Activated CD4-positive, alpha-beta memory T cell treated with anti-CD3 and anti-CD28 coated beads for 36 hours (primary cell): ENCODE measurements around the gene ZMIZ1. TPM values are rescaled to one million over a fixed set of nuclear protein-coding genes. Genes with fewer than 3 reads are reported as not detected.

Source experiments
- CTCF ChIA-PET: fragments of 350-600 bp; sonication (Branson Sonifier 250); formaldehyde crosslinking; loops from one replicate; lab custom pipeline; 2021; ENCODE audit warnings: antibody characterized with exemption, inconsistent platforms; lab: Charles Lee
- POLR2A ChIA-PET: fragments of 350-600 bp; sonication (Branson Sonifier 250); formaldehyde crosslinking; loops from one replicate; lab custom pipeline; 2021; ENCODE audit warnings: antibody characterized with exemption; lab: Charles Lee
- DNase-seq: peaks from one replicate; pipeline ENCODE4 v3.0.0-alpha.2; 2020
- H3K27ac Mint-ChIP-seq: one replicate; pipeline ENCODE4 v1.8.0; 2021; ENCODE audit warnings: mixed read lengths
- H3K27me3 Mint-ChIP-seq: one replicate; pipeline ENCODE4 v1.8.0; 2021; ENCODE audit warnings: mixed read lengths
- H3K36me3 Mint-ChIP-seq: one replicate; pipeline ENCODE4 v1.8.0; 2021; ENCODE audit warnings: mixed read lengths
- H3K4me1 Mint-ChIP-seq: one replicate; pipeline ENCODE4 v1.8.0; 2021; ENCODE audit warnings: low read depth, mixed read lengths
- H3K4me3 Mint-ChIP-seq: one replicate; pipeline ENCODE4 v1.8.0; 2021; ENCODE audit warnings: mild to moderate bottlenecking, mixed read lengths
- H3K9me3 Mint-ChIP-seq: one replicate; pipeline ENCODE4 v1.8.0; 2021; ENCODE audit warnings: mixed read lengths
- intact Hi-C: fragments of 100-400 bp; cut with micrococcal nuclease; formaldehyde crosslinking; loops from one replicate; pipeline ENCODE4 v1.15.1; 2023
- total RNA-seq, 2 experiments: library from RNA; stranded (reverse); gene quantifications; one replicate each; pipeline ENCODE4 v1.2.3, GENCODE V29; 2021

The ZMIZ1 gene
- total RNA-seq, 2 experiments from 2014 or later: 28.5 to 29.2 TPM

DNA sequence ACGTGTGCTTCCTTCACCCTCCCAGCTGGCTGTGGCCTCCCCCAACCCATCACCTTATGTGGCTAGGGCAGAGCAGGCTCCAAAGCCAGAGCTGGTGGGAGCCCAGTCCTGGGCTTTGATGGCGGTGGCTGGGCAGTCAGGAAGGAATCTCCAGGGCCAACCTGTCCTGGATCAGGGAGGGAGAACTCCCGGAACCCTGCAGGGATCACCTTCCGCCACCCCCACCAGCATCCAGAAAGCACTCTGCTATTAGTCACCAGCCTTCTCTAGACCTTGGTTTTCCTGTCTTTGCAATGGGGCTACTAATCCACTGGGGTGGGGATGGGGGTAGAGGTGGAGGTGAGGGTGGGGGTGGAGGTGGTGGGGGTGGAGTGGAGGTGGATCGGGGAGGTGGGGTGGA lies 139.0 kb downstream of the ZMIZ1 start:
- no peak for DNase-seq
- ChIA-PET POLR2A (no interaction called here), CTCF (interaction anchor here (1.6 kb wide), 1 partner anchor 12 kb away, joined by 6 read pairs; no protein-coding TSS in a partner anchor)
- Mint-ChIP-seq H3K4me3 (no peak overlapping the region), H3K27me3 (no peaks in the 10 kb centered on the region), H3K9me3 (no peaks in the 10 kb centered on the region), H3K36me3 (no peaks in the 10 kb centered on the region), H3K4me1 (no peaks in the 10 kb centered on the region), H3K27ac (no peak overlapping the region)
- intact Hi-C loops: no loop called here

DNA sequence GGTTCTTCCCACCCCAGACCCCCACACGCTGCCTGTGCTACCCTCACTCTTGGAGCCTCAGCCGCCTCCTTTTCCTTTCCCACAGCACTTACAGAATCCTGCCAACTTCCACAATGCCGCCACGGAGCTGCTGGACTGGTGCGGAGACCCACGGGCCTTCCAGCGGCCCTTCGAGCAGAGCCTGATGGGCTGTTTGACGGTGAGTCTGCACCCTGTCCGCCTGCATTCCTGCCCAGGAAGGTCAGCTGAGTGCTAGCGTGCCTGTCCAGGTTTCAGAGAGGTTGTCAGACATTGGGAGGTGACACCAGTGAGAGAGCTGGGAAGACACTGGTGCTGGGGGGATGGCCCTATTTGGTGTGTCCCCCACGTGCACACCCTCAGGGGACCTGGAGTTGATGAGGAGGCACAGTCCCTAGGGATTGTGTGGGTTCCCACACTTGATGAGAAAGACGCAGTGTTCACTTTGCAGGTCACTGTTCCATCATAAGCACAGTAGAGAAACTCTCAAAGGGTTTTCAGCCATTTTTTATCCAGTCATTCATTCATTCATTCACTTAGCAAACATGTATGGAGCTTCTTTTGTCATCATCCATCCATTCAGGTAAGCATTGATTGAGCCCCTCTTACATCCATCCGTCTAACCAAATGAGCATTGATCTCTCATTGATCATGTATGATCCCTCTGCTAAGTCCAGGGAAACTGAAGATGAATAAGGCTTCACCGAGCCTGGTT lies 139.7 kb downstream of the ZMIZ1 start:
- Mint-ChIP-seq H3K36me3 (no peaks in the 10 kb centered on the region), H3K27ac (no peak overlapping the region), H3K9me3 (no peaks in the 10 kb centered on the region), H3K4me1 (no peaks in the 10 kb centered on the region), H3K4me3 (no peak overlapping the region), H3K27me3 (no peaks in the 10 kb centered on the region)
- POLR2A ChIA-PET: no interaction called here
- CTCF ChIA-PET: interaction anchor here (1.6 kb wide), 1 partner anchor 13 kb away, joined by 6 read pairs; no protein-coding TSS in a partner anchor
- intact Hi-C loops: no loop called here
- no peak for DNase-seq

DNA sequence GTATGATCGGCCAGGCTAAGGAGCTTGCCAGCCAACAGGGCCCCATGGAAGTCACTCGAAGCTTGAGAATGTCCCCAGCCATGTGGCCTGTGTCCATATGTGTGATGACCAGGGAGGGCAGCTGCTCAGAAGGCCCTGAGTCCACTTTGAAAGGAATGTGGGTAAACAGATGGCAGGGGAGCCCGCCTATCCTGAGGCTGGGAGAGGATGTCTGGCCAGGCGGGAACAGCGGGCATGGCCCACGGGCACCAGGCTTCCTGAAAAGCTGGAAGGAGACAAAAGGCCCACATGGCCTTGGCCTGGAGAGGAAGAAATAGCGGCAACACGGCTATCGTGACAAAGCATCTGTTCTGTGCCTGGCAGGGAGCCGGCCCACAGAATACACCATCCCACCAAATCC lies 140.6 kb downstream of the ZMIZ1 start:
- no peak overlapping the region for H3K27ac Mint-ChIP-seq
- no peaks in the 10 kb centered on the region for H3K36me3 Mint-ChIP-seq
- CTCF ChIA-PET: no interaction called here
- no peak for DNase-seq
- POLR2A ChIA-PET: no interaction called here
- intact Hi-C loops: no loop called here
- no peaks in the 10 kb centered on the region for H3K9me3 Mint-ChIP-seq
- H3K4me3 Mint-ChIP-seq: no peak overlapping the region
- no peaks in the 10 kb centered on the region for H3K4me1 Mint-ChIP-seq
- H3K27me3 Mint-ChIP-seq: no peaks in the 10 kb centered on the region

DNA sequence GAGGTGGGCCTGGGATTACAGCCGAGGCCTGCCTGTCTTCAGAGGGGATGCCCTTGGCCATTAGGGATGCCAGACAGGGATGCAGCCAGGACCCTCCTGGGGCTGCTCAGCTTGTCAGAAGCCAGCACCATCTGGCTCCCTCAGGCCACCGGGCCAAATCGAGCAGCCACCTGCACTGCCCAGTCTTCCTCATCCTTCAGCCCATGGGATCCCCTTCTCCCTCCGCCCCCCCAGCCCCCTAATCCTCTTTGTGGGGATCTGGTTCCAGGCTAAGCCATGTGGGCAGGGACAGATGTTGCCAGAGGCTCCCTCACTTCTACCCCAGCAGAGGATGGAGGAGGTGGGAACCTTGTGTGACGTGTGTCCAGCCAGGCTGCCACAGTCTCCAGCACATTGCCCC lies 141.1 kb downstream of the ZMIZ1 start:
- no peak overlapping the region for H3K27ac Mint-ChIP-seq
- POLR2A ChIA-PET: no interaction called here

DNA sequence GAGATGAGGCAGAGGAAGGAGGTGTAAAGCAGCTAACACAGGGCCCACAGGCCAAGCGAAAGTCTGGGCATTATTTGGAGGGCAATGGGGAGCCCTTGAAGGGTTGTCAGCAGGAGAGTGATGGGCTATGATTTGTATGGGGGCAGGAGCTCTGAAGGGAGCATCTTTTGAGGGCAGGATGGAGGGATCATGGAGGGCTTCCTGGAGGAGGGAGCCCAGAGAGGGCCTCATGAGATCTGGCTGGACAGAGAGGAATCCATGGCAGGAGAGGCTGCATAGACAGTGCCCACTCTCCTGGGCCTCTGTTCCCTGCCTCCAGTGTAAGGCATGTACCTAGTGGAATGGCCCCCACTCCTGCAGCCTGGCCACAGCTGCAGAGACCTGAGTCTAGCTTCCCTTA lies 141.9 kb downstream of the ZMIZ1 start:
- no peak overlapping the region for H3K27ac Mint-ChIP-seq
- H3K4me1 Mint-ChIP-seq: no peaks in the 10 kb centered on the region
- no peaks in the 10 kb centered on the region for H3K36me3 Mint-ChIP-seq
- no peaks in the 10 kb centered on the region for H3K27me3 Mint-ChIP-seq
- no peak for DNase-seq
- no peak overlapping the region for H3K4me3 Mint-ChIP-seq
- no peaks in the 10 kb centered on the region for H3K9me3 Mint-ChIP-seq
- intact Hi-C loops: no loop called here
- ChIA-PET CTCF (interaction anchor here (0.9 kb wide), 1 partner anchor 13 kb away, joined by 4 read pairs; no protein-coding TSS in a partner anchor), POLR2A (no interaction called here)

More for the DNA sequence above, 141.1 kb downstream of the ZMIZ1 start:
- H3K9me3 Mint-ChIP-seq: no peaks in the 10 kb centered on the region
- CTCF ChIA-PET: no interaction called here
- no peak overlapping the region for H3K4me3 Mint-ChIP-seq
- H3K36me3 Mint-ChIP-seq: no peaks in the 10 kb centered on the region
- intact Hi-C loops: no loop called here
- no peaks in the 10 kb centered on the region for H3K4me1 Mint-ChIP-seq
- DNase-seq: no peak
- no peaks in the 10 kb centered on the region for H3K27me3 Mint-ChIP-seq

DNA sequence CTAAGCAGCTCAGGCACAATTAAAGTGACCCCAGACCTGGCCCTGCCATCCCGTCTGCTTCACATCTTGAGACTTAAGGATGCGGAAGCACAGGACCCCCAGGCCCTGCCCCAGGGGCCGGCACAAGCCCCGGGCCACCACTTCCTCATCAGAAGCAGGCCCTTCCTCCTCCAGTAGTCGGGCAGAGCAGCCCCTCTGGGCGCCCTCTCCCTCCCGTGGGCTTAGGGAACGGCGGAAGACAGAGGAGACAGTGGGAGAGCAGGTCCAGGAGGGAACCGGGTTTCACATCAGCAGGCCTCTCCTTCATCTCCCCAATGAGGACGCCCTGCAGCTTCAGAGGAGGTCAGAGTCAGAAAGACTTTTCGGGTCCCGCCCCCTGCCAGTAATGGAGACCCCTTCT lies 142.8 kb downstream of the ZMIZ1 start:
- Mint-ChIP-seq H3K9me3 (no peaks in the 10 kb centered on the region), H3K27me3 (no peaks in the 10 kb centered on the region), H3K36me3 (no peaks in the 10 kb centered on the region), H3K4me3 (no peak overlapping the region), H3K4me1 (no peaks in the 10 kb centered on the region), H3K27ac (no peak overlapping the region)
- intact Hi-C loops: no loop called here
- DNase-seq: no peak
- ChIA-PET CTCF (no interaction called here), POLR2A (no interaction called here)

DNA sequence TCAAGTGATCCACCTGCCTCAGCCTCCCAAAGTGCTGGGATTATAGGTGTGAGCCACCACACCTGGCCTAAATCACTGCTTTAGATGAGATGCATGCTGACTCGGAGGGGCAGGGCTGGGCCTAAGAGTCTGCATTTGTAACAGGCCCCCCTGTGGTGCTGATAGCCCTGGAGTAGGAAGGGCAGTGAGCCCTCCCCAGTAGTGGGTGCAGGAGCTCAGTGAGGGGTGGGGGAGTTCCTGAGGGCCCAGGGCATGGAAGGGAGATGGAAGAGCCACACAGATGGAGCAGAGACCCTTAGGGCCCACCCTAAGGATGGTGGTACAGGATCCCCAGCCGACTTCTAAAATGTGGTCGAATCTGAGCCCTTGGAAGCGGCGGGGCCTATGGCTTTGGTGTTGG lies 146.8 kb downstream of the ZMIZ1 start:
- intact Hi-C loops: no loop called here
- ChIA-PET POLR2A (no interaction called here), CTCF (no interaction called here)
- DNase-seq: no peak
- H3K9me3 Mint-ChIP-seq: no peaks in the 10 kb centered on the region
- H3K4me1 Mint-ChIP-seq: no peaks in the 10 kb centered on the region
- H3K36me3 Mint-ChIP-seq: no peaks in the 10 kb centered on the region
- no peak overlapping the region for H3K27ac Mint-ChIP-seq
- no peaks in the 10 kb centered on the region for H3K27me3 Mint-ChIP-seq
- H3K4me3 Mint-ChIP-seq: no peak overlapping the region

DNA sequence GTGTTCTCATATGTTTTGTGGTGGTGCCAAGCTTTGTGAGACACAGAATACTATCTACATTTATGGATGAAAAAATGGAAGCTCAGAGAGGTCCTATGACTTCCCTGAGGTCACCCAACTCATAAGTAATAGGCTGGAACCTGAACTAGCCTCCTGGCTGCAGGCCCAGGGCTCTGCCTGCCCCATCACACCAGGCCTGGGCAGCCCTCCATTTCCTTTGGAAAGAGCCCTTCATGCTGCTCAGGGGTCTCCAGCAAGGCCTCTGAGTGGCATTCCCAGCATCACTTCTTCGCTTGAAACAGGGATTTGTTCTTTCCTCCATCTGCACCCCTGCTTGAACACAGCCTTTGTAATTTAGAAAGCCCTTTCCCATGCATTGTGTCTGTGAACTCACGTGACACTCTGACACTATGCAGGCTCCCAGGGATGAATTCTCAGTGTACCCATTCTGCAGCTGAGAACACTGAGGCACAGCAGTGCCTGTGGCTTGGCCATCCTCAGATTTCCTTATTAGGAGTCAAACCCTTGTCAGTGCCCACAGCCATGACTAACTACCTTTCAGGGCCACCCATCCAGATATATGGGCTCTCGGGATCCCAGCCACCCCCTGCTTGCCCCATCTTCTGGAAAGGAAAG lies 150.7 kb downstream of the ZMIZ1 start:
- H3K4me1 Mint-ChIP-seq: no peaks in the 10 kb centered on the region
- no peak overlapping the region for H3K27ac Mint-ChIP-seq
- intact Hi-C loops: no loop called here
- no peaks in the 10 kb centered on the region for H3K9me3 Mint-ChIP-seq
- H3K36me3 Mint-ChIP-seq: no peaks in the 10 kb centered on the region
- H3K27me3 Mint-ChIP-seq: no peaks in the 10 kb centered on the region
- ChIA-PET POLR2A (no interaction called here), CTCF (no interaction called here)
- no peak overlapping the region for H3K4me3 Mint-ChIP-seq
- no peak for DNase-seq

DNA sequence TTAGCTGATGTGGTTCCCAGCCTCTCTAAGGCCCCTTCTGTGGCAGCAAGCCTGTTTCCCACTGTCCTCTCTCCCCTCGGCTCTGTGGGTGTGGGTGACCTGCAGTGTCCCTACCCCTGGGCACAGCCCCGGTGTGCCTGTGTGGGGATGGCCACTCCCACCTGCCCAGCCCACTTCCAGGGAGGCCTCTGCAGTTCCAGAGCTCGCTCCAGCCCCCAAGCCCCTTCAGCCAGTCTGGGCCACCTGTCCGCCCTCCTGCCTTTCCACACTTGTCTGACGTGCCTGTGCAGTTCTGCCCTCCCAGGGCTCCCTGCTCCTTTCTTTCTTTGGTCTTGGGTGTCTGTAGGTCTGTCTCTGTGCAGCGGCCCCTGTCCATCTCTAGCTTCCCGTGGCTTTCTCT lies 151.5 kb downstream of the ZMIZ1 start:
- Mint-ChIP-seq H3K27me3 (no peaks in the 10 kb centered on the region), H3K36me3 (no peaks in the 10 kb centered on the region), H3K4me1 (no peaks in the 10 kb centered on the region), H3K27ac (no peak overlapping the region), H3K9me3 (no peaks in the 10 kb centered on the region), H3K4me3 (no peak overlapping the region)
- POLR2A ChIA-PET: interaction anchor here (0.7 kb wide), 1 partner anchor 44 kb away, joined by 3 read pairs; no protein-coding TSS in a partner anchor
- CTCF ChIA-PET: no interaction called here
- intact Hi-C loops: no loop called here
- no peak for DNase-seq

DNA sequence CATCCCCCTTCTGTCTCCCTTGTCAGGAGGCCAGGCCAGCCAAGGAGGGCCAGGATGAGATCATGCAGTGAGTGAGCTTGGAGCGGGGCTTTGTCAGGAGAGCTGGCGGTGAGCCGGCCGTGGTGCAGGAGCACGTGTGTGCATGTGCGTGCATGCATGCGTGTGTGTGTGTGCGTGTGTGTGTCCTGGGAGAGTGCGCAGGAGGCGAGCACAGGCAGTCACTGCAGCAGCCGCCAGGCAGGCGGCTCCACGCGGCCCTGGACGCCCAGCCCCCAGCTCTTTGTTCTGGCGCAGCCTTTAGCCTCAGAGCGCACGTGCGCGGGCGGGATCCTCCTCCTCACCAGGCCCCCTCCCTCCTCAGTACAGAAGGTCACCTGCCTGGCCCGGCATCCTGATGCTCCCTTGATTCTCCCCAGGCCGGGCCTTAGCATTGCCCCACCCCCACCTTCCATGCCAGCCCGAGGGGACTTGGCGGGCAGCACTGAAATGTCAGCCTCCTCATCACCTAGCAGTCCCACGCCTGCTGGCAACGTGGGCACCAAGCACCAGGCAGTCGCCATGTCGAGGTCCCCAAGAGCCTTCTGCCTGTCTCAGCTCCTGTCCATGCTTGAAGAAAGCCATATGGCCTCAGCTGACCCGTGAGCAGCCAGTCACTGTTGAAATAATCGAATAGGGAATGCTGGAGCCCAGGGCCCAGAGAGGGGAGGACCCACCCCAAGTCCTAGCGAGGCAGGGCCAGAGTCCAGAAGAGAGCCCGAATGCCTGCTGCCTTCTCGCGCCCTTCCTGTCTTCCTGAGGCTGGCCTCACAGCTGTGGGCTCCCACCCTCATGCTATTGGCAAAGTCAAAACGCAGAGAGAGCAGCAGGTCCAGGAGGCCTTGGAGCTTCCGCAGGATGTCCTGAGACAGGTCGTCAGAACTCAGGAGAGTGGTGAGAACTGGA lies 152.6 kb downstream of the ZMIZ1 start:
- Mint-ChIP-seq H3K9me3 (no peaks in the 10 kb centered on the region), H3K27me3 (no peaks in the 10 kb centered on the region), H3K4me1 (no peaks in the 10 kb centered on the region), H3K27ac (no peak overlapping the region), H3K36me3 (no peaks in the 10 kb centered on the region), H3K4me3 (no peak overlapping the region)
- POLR2A ChIA-PET: interaction anchor here (0.7 kb wide), 1 partner anchor 43 kb away, joined by 3 read pairs; no protein-coding TSS in a partner anchor
- intact Hi-C loops: no loop called here
- CTCF ChIA-PET: interaction anchor here (1.2 kb wide), 1 partner anchor 19 kb away, joined by 5 read pairs; no protein-coding TSS in a partner anchor
- DNase-seq: no peak

DNA sequence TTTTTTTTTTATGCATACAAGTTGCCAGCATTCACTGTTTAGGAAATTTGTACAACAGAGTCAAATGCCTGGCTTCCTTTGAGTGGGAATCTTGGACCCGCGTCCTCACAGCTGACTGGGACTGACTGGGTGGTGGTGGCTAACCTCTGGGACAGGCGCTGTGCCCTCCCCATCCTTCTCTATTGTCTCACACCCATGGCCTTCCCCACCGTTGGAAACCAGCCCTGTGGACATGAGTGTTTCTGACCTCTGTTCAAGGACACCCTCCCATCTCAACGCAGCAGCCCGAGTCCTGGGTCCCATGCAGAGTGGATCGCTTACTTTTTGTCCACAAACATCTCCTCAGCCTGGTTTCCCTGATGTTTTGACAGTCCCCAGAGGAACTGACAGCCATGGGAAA lies 153.4 kb downstream of the ZMIZ1 start:
- Mint-ChIP-seq H3K27me3 (no peaks in the 10 kb centered on the region), H3K27ac (no peak overlapping the region), H3K9me3 (no peaks in the 10 kb centered on the region), H3K4me3 (no peak overlapping the region), H3K36me3 (no peaks in the 10 kb centered on the region), H3K4me1 (no peaks in the 10 kb centered on the region)
- POLR2A ChIA-PET: no interaction called here
- no peak for DNase-seq
- CTCF ChIA-PET: interaction anchor here (1.2 kb wide), 1 partner anchor 20 kb away, joined by 5 read pairs; no protein-coding TSS in a partner anchor
- intact Hi-C loops: no loop called here
